Liver (tissue), 9 donors: ENCODE results near the gene CST8. TPM values are rescaled to one million over a fixed set of nuclear protein-coding genes. Genes with fewer than 3 reads are reported as not detected.

Experiments
- DNase-seq: peaks from one replicate; pipeline ENCODE4 v3.0.0-alpha.2; 2017; ENCODE audit warnings: low spot score
- H3K27ac ChIP-seq, 2 donors: one replicate each; pipeline ENCODE4 v1.7.0; 2013; ENCODE audit warnings: inconsistent platforms in 2 of 2, low read length in 2 of 2, control low read depth in 1 of 2, low read depth in 1 of 2, mild to moderate bottlenecking in 1 of 2
- H3K27me3 ChIP-seq, 4 donors: one replicate each; pipeline versions ENCODE4 v1.6.1 to v1.7.0; 2013; ENCODE audit warnings: low read length in 3 of 4, inconsistent platforms in 1 of 4, mild to moderate bottlenecking in 1 of 4, moderate library complexity in 1 of 4; ENCODE audit not compliant: control insufficient read depth in 4 of 4, insufficient read depth in 4 of 4
- H3K36me3 ChIP-seq, 4 donors: one replicate each; pipeline versions ENCODE4 v1.6.1 to v1.7.0; 2013; ENCODE audit warnings: low read length in 3 of 4, mild to moderate bottlenecking in 3 of 4, low read depth in 1 of 4, moderate library complexity in 1 of 4; ENCODE audit not compliant: control insufficient read depth in 4 of 4, insufficient read depth in 3 of 4
- H3K4me1 ChIP-seq, 4 donors: one replicate each; pipeline versions ENCODE4 v1.6.1 to v1.7.0; 2013; ENCODE audit warnings: low read length in 3 of 4, mild to moderate bottlenecking in 3 of 4, moderate library complexity in 1 of 4; ENCODE audit not compliant: control insufficient read depth in 4 of 4, insufficient read depth in 4 of 4
- H3K4me3 ChIP-seq, 3 donors: one replicate each; pipeline versions ENCODE4 v1.6.1 to v1.7.0; 2013; ENCODE audit warnings: low read length in 3 of 3, control low read depth in 1 of 3, low read depth in 1 of 3, mild to moderate bottlenecking in 1 of 3
- H3K9ac ChIP-seq, 2 donors: one replicate each; pipeline ENCODE4 v1.7.0; 2013; ENCODE audit warnings: low read length in 2 of 2, mild to moderate bottlenecking in 2 of 2, moderate library complexity in 2 of 2, control low read depth in 1 of 2, low read depth in 1 of 2
- H3K9me3 ChIP-seq, 4 donors: one replicate each; pipeline versions ENCODE4 v1.6.1 to v1.7.0; 2013; ENCODE audit warnings: low read length in 3 of 4; ENCODE audit not compliant: control insufficient read depth in 4 of 4
- ATF3 ChIP-seq: IDR thresholded peaks from 2 replicates; pipeline ENCODE4 v1.6.1; 2016; ENCODE audit warnings: antibody characterized with exemption
- CTCF ChIP-seq: fragments of 150-350 bp; IDR thresholded peaks from 2 replicates; pipeline ENCODE4 v1.5.1; 2017; ENCODE audit warnings: improper control_type of control experiment, low read depth, low read length; ENCODE audit not compliant: missing input control
- EGR1 ChIP-seq, 2 donors: IDR thresholded peaks; 2 replicates each; pipeline ENCODE4 v1.6.1; 2016 to 2018; ENCODE audit warnings: antibody characterized with exemption in 2 of 2, low read depth in 2 of 2
- FOXA1 ChIP-seq: IDR thresholded peaks from 2 replicates; pipeline ENCODE4 v1.6.1; 2016; ENCODE audit warnings: antibody characterized with exemption
- FOXA2 ChIP-seq: IDR thresholded peaks from 2 replicates; pipeline ENCODE4 v1.6.1; 2016; ENCODE audit warnings: antibody characterized with exemption
- GABPA ChIP-seq, 2 donors: IDR thresholded peaks in 1 of 2; conservative IDR thresholded peaks in 1 of 2; 2 replicates each; pipeline ENCODE4 v1.6.1; 2016; ENCODE audit warnings: antibody characterized with exemption in 2 of 2, mild to moderate bottlenecking in 1 of 2, moderate library complexity in 1 of 2
- HNF4A ChIP-seq, 2 donors: conservative IDR thresholded peaks; 2 replicates each; pipeline ENCODE4 v1.6.1; 2016; ENCODE audit warnings: antibody characterized with exemption in 2 of 2, mild to moderate bottlenecking in 2 of 2
- HNF4G ChIP-seq: IDR thresholded peaks from 2 replicates; pipeline ENCODE4 v1.6.1; 2016; ENCODE audit warnings: antibody characterized with exemption
- JUND ChIP-seq, 2 donors: IDR thresholded peaks; 2 replicates each; pipeline ENCODE4 v1.6.1; 2016; ENCODE audit warnings: antibody characterized with exemption in 2 of 2
- MAX ChIP-seq: IDR thresholded peaks from 2 replicates; pipeline ENCODE4 v1.6.1; 2016; ENCODE audit warnings: antibody characterized with exemption
- NR2F2 ChIP-seq: IDR thresholded peaks from 2 replicates; pipeline ENCODE4 v1.6.1; 2016; ENCODE audit warnings: antibody characterized with exemption
- RAD21 ChIP-seq, 2 donors: IDR thresholded peaks; 2 replicates each; pipeline ENCODE4 v1.6.1; 2016; ENCODE audit warnings: antibody characterized with exemption in 2 of 2, mild to moderate bottlenecking in 2 of 2
- REST ChIP-seq: IDR thresholded peaks from 2 replicates; pipeline ENCODE4 v1.6.1; 2016; ENCODE audit warnings: antibody characterized with exemption, mild to moderate bottlenecking
- RXRA ChIP-seq, 2 donors: IDR thresholded peaks; 2 replicates each; pipeline ENCODE4 v1.6.1; 2017 to 2018; ENCODE audit warnings: antibody characterized with exemption in 2 of 2, mild to moderate bottlenecking in 1 of 2
- SP1 ChIP-seq: IDR thresholded peaks from 2 replicates; pipeline ENCODE4 v1.6.1; 2018; ENCODE audit warnings: antibody characterized with exemption, mild to moderate bottlenecking
- TAF1 ChIP-seq: conservative IDR thresholded peaks from 2 replicates; pipeline ENCODE4 v1.6.1; 2016; ENCODE audit warnings: antibody characterized with exemption, mild to moderate bottlenecking
- YY1 ChIP-seq: IDR thresholded peaks from 2 replicates; pipeline ENCODE4 v1.6.1; 2016; ENCODE audit warnings: antibody characterized with exemption, mild to moderate bottlenecking
- ZBTB33 ChIP-seq: IDR thresholded peaks from 2 replicates; pipeline ENCODE4 v1.6.1; 2016; ENCODE audit warnings: antibody characterized with exemption
- WGBS: extraction: QIAGEN DNeasy Blood & Tissue Kit; methylation state at CpG from one replicate; pipeline ENCODE4 v1.1.7; 2013; 5-methylcytosine and 5-hydroxymethylcytosine counted together
- polyA plus RNA-seq, 2 donors: library from polyadenylated mRNA; stranded (reverse) in 1 of 2; unstranded in 1 of 2; fragments of 200-250 nt in 1 of 2; fragments of >200 nt in 1 of 2; fragmentation: Nextera tagmentation in 1 of 2; extraction: Ambion mirVana in 1 of 2; gene quantifications; one replicate each; pipeline versions ENCODE4 v1.2.1 to v1.2.3, GENCODE V29; 2013 to 2015
- total RNA-seq, 2 donors: library from RNA; depleted of rRNA; stranded (reverse); fragments of >200 nt; gene quantifications; one replicate each; pipeline ENCODE4 v1.2.3, GENCODE V29; 2014
- donor health status: healthy.
- donor health status: healthy.
- donor health status: healthy.
- donor health status: healthy.
- donor health status: healthy.

Gene CST8
- total and polyA plus RNA-seq, 4 donors: not detected

GRCh38 chr20:23520185-23520584 lies 29.3 kb downstream of the CST8 start:
- H3K27ac ChIP-seq: no peak overlapping the region
- H3K27me3 ChIP-seq: no peaks in the 10 kb centered on the region
- H3K9ac ChIP-seq: no peak overlapping the region
- no peaks in the 10 kb centered on the region for H3K36me3 ChIP-seq
- no peak for DNase-seq
- WGBS: 57% methylated on average over 2 of the region's 2 CpGs
- H3K4me3 ChIP-seq: no peak overlapping the region
- no peaks in the 10 kb centered on the region for H3K9me3 ChIP-seq
- no peak for TF ChIP-seq GABPA (IDR thresholded peaks at IDR 0.05 in 1 of 2, conservative IDR thresholded peaks at IDR 0.05 in 1 of 2)
- TF ChIP-seq JUND (IDR thresholded peaks at IDR 0.05): no peak
- no peak for TF ChIP-seq ATF3
- TF ChIP-seq ZBTB33: no peak
- H3K4me1 ChIP-seq: no peaks in the 10 kb centered on the region

- Histone ChIP-seq H3K4me1 (no peaks in the 10 kb centered on the region), H3K27ac (no peak overlapping the region), H3K9me3 (no peaks in the 10 kb centered on the region), H3K36me3 (no peaks in the 10 kb centered on the region), H3K27me3 (no peaks in the 10 kb centered on the region), H3K4me3 (no peak overlapping the region), H3K9ac (no peak overlapping the region)
- TF ChIP-seq TAF1: no peak
- no peak for TF ChIP-seq SP1
- no peak for TF ChIP-seq RXRA (IDR thresholded peaks at IDR 0.05)
- no peak for TF ChIP-seq FOXA2
- TF ChIP-seq RAD21 (IDR thresholded peaks at IDR 0.05): no peak
- no peak for TF ChIP-seq JUND (IDR thresholded peaks at IDR 0.05)
- no peak for TF ChIP-seq FOXA1
- TF ChIP-seq YY1: no peak
- no peak for TF ChIP-seq MAX
- TF ChIP-seq REST: no peak
- no peak for TF ChIP-seq HNF4G
- TF ChIP-seq CTCF: no peak
- TF ChIP-seq ZBTB33: no peak
- TF ChIP-seq ATF3: no peak
- no peak for TF ChIP-seq GABPA (IDR thresholded peaks at IDR 0.05 in 1 of 2, conservative IDR thresholded peaks at IDR 0.05 in 1 of 2)
- TF ChIP-seq NR2F2: no peak
- no peak for TF ChIP-seq HNF4A (conservative IDR thresholded peaks at IDR 0.05)
- no peak for TF ChIP-seq EGR1 (IDR thresholded peaks at IDR 0.05; ENCODE audit: low read depth in 2 of 2)
- no peak for DNase-seq
- WGBS: 83% methylated on average over 10 of the region's 10 CpGs
These were observed 33.2 kb downstream of the CST8 start for GRCh38 chr20:23524146-23524545.
